Breast epithelium (tissue), 4 donors: ENCODE measurements around the gene PCA3. TPM values are rescaled to one million over a fixed set of nuclear protein-coding genes. Genes with fewer than 3 reads are reported as not detected.

Experiments used
- DNase-seq, 2 donors: peaks; one replicate each; pipeline ENCODE4 v3.0.0-alpha.2; 2019; ENCODE audit warnings: low spot score in 2 of 2
- H3K27ac ChIP-seq, 2 donors: fragments of 200-600 bp; sonication (generic) in 1 of 2; one replicate each; pipeline ENCODE4 v1.5.1; 2016 to 2019; ENCODE audit warnings: mild to moderate bottlenecking in 1 of 2
- H3K27me3 ChIP-seq, 2 donors: fragments of 200-600 bp; sonication (generic) in 1 of 2; one replicate each; pipeline versions ENCODE4 v1.5.1 to v1.6.0; 2017 to 2019; ENCODE audit warnings: control low read depth in 1 of 2, mild to moderate bottlenecking in 1 of 2
- H3K36me3 ChIP-seq: fragments of 200-600 bp; one replicate; pipeline ENCODE4 v1.5.1; 2019
- H3K4me1 ChIP-seq, 2 donors: fragments of 200-600 bp; sonication (generic); one replicate each; pipeline ENCODE4 v1.5.1; 2016 to 2019; ENCODE audit warnings: control low read depth in 1 of 2
- H3K4me3 ChIP-seq, 3 donors: fragments of 200-600 bp; sonication (generic); 1 replicate in 2 of 3; 2 replicates in 1 of 3; pipeline ENCODE4 v1.5.1; 2016 to 2019; ENCODE audit warnings: mild to moderate bottlenecking in 3 of 3, moderate library complexity in 2 of 3
- H3K9me3 ChIP-seq, 2 donors: fragments of 200-600 bp; sonication (generic) in 1 of 2; one replicate each; pipeline ENCODE4 v1.5.1; 2016 to 2019; ENCODE audit warnings: control low read depth in 1 of 2
- POLR2A ChIP-seq: fragments of 450-650 bp; IDR thresholded peaks from one replicate; pipeline ENCODE4 v1.6.1; 2016; ENCODE audit warnings: antibody characterized with exemption, mild to moderate bottlenecking, moderate library complexity
- POLR2AphosphoS5 ChIP-seq, 3 donors: sonication (generic); formaldehyde crosslinking; IDR thresholded peaks; one replicate each; pipeline ENCODE4 v1.6.1; 2017; ENCODE audit warnings: antibody characterized with exemption in 3 of 3
- intact Hi-C: fragments of 100-400 bp; cut with DNase I; formaldehyde crosslinking; loops from one replicate; pipeline ENCODE4 v1.15.1; 2023; ENCODE audit warnings: low total_unique reads
- total RNA-seq, 3 donors: library from RNA; depleted of rRNA; stranded (reverse); fragments of >200 nt; gene quantifications; one replicate each; pipeline ENCODE4 v1.1.0, GENCODE V29; 2016
- TF ChIP-seq, protein P1 (sequence below), 3 donors: fragments of 450-650 bp; IDR thresholded peaks; one replicate each; pipeline ENCODE4 v1.5.1; 2016 to 2017; ENCODE audit warnings: antibody characterized with exemption in 3 of 3, mild to moderate bottlenecking in 3 of 3, moderate library complexity in 3 of 3

The PCA3 gene
- total RNA-seq, 3 donors from 2014 or later: 0.16 to 0.44 TPM; not detected in 1

DNA sequence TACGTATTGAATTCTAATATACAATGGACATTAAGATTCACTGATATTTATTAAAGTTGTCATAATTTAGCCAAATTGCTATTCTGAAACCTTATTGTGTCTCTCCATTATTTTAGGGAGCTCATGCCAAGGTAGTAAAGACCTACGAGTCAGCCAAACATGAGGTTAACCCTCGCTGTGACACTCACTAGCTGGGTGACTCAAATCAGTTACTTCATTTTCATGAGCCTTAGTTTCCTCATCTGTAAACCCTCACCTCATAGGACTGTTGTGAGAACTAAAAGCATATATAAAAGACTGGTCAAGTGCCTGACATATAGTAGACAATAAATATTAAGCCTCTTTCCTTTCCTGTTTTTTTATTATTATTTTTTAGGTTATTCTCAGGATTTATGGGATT is 44.0 kb upstream of the PCA3 start:
- TF ChIP-seq, protein P1, sequence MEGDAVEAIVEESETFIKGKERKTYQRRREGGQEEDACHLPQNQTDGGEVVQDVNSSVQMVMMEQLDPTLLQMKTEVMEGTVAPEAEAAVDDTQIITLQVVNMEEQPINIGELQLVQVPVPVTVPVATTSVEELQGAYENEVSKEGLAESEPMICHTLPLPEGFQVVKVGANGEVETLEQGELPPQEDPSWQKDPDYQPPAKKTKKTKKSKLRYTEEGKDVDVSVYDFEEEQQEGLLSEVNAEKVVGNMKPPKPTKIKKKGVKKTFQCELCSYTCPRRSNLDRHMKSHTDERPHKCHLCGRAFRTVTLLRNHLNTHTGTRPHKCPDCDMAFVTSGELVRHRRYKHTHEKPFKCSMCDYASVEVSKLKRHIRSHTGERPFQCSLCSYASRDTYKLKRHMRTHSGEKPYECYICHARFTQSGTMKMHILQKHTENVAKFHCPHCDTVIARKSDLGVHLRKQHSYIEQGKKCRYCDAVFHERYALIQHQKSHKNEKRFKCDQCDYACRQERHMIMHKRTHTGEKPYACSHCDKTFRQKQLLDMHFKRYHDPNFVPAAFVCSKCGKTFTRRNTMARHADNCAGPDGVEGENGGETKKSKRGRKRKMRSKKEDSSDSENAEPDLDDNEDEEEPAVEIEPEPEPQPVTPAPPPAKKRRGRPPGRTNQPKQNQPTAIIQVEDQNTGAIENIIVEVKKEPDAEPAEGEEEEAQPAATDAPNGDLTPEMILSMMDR (IDR thresholded peaks at IDR 0.05): no peak
- TF ChIP-seq POLR2A (no peak), POLR2AphosphoS5 (IDR thresholded peaks at IDR 0.05) (no peak)
- Histone ChIP-seq H3K4me1 (no peaks in the 10 kb centered on the region), H3K36me3 (no peaks in the 10 kb centered on the region), H3K27me3 (no peaks in the 10 kb centered on the region), H3K4me3 (no peak overlapping the region), H3K27ac (no peak overlapping the region), H3K9me3 (no peaks in the 10 kb centered on the region)
- intact Hi-C loops: no loop called here
- DNase-seq: no peak

DNA sequence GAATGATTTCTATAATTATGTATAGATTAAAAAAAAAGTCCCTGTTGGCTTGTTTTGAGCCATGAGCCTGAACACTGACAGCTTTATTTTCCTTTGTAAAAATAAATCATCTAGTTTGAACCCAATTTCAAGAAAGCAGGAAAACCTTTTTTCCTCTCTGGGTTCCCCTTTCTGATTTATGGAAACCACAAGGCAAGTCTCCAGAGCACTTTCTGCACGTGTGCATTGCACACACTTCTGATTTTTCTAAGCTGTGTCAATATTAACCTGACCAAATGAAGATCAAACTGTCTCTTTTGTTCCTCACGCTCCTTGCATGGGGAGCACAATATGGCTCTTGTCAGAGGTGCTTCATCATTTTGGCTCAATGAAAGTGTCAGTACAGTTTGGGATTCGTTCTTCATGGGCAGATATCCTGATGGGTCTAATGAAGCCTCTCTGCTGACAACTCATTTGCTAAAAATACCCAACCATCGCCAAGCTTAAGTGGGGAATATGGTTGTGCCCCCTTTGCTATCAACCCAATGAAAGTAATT is 39.2 kb upstream of the PCA3 start:
- TF ChIP-seq, protein P1 (IDR thresholded peaks at IDR 0.05): no peak
- TF ChIP-seq POLR2A: no peak
- no peak for TF ChIP-seq POLR2AphosphoS5 (IDR thresholded peaks at IDR 0.05)
- no peaks in the 10 kb centered on the region for H3K27me3 ChIP-seq
- no peaks in the 10 kb centered on the region for H3K36me3 ChIP-seq
- H3K27ac ChIP-seq: no peak overlapping the region
- intact Hi-C loops: no loop called here
- H3K9me3 ChIP-seq: no peaks in the 10 kb centered on the region
- H3K4me3 ChIP-seq: no peak overlapping the region
- no peak for DNase-seq
- no peaks in the 10 kb centered on the region for H3K4me1 ChIP-seq

DNA sequence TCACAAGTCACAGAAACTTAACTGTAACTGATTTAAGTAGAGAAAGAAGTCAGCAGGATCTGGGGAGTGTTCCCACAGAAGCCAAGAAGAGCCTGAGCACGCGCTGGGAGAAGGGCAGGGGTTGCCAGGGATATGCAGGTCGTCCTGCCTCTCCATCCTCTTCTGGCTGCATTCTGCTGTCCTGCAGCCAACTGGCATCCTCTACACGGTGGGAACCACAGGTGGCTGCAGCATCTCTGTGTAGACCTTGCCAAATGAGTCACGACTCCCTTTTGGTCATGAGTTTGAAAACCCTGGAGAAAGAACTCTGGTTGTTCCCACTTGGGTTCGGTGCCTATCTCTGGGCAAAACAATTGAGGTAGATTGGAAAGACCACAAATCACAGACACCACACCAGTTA is 38.4 kb upstream of the PCA3 start:
- Histone ChIP-seq H3K27ac (no peak overlapping the region), H3K9me3 (no peaks in the 10 kb centered on the region), H3K27me3 (no peaks in the 10 kb centered on the region), H3K4me3 (no peak overlapping the region), H3K36me3 (no peaks in the 10 kb centered on the region), H3K4me1 (no peaks in the 10 kb centered on the region)
- intact Hi-C loops: no loop called here
- TF ChIP-seq POLR2A (no peak), POLR2AphosphoS5 (IDR thresholded peaks at IDR 0.05) (no peak)
- TF ChIP-seq, protein P1 (IDR thresholded peaks at IDR 0.05): no peak
- no peak for DNase-seq

DNA sequence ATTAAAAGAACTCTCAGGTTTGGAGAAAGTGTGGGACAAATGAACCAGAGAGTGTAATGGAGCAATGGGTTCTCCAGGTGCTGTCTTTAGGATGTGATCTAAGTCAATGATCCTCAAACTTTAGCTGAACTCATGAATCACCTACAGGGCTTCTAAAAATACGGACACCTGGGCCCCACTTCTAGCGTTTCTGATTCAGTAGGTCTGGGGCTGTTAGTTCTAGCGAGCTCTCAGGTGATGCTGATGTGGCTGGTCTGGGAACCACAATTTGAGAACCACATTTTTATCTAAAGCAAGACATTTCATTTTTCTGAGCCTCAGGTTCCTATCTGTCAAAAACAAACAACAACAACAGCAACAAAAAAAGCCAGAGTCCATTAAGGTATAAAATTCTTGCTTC is 35.1 kb upstream of the PCA3 start:
- no peaks in the 10 kb centered on the region for H3K9me3 ChIP-seq
- H3K27me3 ChIP-seq: no peaks in the 10 kb centered on the region
- no peak for DNase-seq
- no peak overlapping the region for H3K4me3 ChIP-seq
- H3K36me3 ChIP-seq: no peaks in the 10 kb centered on the region
- intact Hi-C loops: no loop called here
- TF ChIP-seq POLR2A (no peak), POLR2AphosphoS5 (IDR thresholded peaks at IDR 0.05) (no peak)
- H3K4me1 ChIP-seq: no peaks in the 10 kb centered on the region
- H3K27ac ChIP-seq: no peak overlapping the region

DNA sequence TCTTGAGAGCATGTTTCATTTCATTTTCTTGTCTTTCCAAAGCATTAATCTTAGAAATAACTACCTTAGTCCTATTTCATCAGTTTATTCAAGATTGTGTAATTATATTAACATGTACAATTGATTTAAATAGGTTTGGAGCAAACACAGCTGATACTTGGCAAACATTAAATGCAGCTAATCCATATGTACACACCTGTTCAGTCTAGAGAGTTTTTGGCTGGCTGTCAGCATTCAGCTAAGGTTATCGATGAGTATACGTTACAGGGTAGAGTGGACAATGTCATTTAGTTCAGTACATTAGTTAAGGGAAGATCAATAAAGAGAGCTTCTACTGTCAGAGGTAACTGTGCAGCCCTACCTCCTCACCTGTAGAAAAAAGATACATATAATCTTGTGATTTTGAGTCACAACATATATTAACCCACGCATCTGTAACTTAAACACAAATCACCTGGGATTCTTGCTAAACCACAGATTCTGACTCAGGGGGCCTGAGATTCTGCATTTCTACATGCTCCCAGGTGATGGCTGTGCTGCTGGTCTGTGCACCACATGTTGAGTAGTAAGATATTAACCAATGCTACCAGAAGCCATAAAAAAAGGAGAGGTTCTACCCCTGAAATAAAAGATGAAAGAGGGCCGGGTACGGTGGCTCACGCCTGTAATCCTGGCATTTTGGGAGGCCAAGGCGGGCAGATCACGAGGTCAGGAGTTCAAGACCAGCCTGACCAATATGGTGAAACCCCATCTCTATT is 34.1 kb upstream of the PCA3 start:
- TF ChIP-seq POLR2AphosphoS5 (IDR thresholded peaks at IDR 0.05): no peak
- H3K27me3 ChIP-seq: no peaks in the 10 kb centered on the region
- no peaks in the 10 kb centered on the region for H3K4me1 ChIP-seq
- H3K9me3 ChIP-seq: no peaks in the 10 kb centered on the region
- no peak overlapping the region for H3K27ac ChIP-seq
- DNase-seq: no peak
- H3K36me3 ChIP-seq: no peaks in the 10 kb centered on the region
- intact Hi-C loops: no loop called here
- no peak overlapping the region for H3K4me3 ChIP-seq

DNA sequence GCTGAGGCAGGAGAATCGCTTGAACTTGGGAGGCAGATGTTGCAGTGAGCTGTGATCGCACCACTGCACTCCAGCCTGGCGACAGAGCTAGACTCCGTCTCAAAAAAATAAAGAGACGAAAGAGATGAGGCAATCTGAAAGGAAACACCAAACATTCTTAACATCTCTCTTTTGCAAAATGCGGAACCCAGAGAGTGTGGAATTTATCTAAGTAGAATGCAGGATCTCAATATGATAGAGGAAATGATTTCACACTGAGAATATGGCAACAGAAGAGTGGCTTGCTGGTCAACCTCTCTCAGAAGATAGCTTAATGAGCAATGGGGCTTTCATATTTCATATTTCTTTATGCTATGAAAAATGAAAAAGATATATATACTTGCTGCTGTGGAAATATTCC is 33.4 kb upstream of the PCA3 start:
- Histone ChIP-seq H3K4me1 (no peaks in the 10 kb centered on the region), H3K4me3 (no peak overlapping the region)

More for the DNA sequence above, 33.4 kb upstream of the PCA3 start:
- H3K9me3 ChIP-seq: no peaks in the 10 kb centered on the region
- TF ChIP-seq POLR2A (no peak), POLR2AphosphoS5 (IDR thresholded peaks at IDR 0.05) (no peak)
- TF ChIP-seq, protein P1 (IDR thresholded peaks at IDR 0.05): no peak
- no peaks in the 10 kb centered on the region for H3K36me3 ChIP-seq
- no peak for DNase-seq
- no peaks in the 10 kb centered on the region for H3K27me3 ChIP-seq
- H3K27ac ChIP-seq: no peak overlapping the region
- intact Hi-C loops: no loop called here
